Ovary (tissue), 9 donors: Measurements from ENCODE around the gene CCR1. TPM values are rescaled to one million over a fixed set of nuclear protein-coding genes. Genes with fewer than 3 reads are reported as not detected.

ENCODE experiments used
- DNase-seq, 5 donors: peaks; one replicate each; pipeline ENCODE4 v3.0.0-alpha.2; 2019 to 2020
- H3K27ac ChIP-seq, 2 donors: fragments of 200-600 bp; one replicate each; pipeline versions ENCODE4 v1.5.1 to v1.8.0; 2019 to 2022
- H3K27me3 ChIP-seq: fragments of 200-600 bp; one replicate; pipeline ENCODE4 v1.8.0; 2022
- H3K36me3 ChIP-seq: fragments of 200-600 bp; sonication (generic); one replicate; pipeline ENCODE4 v1.5.1; 2019
- H3K4me1 ChIP-seq: one replicate; pipeline ENCODE4 v1.8.1; 2013; ENCODE audit warnings: mild to moderate bottlenecking, moderate library complexity; ENCODE audit not compliant: insufficient read depth
- H3K4me3 ChIP-seq: fragments of 200-600 bp; sonication (generic); one replicate; pipeline ENCODE4 v1.5.1; 2017
- H3K9me3 ChIP-seq, 2 donors: fragments of 200-600 bp in 1 of 2; sonication (generic) in 1 of 2; one replicate each; pipeline versions ENCODE4 v1.5.1 to v1.8.1; 2013 to 2019; ENCODE audit warnings: mild to moderate bottlenecking in 1 of 2, moderate library complexity in 1 of 2
- CTCF ChIP-seq, 3 donors: fragments of 450-650 bp in 2 of 3; fragments of 200-600 bp in 1 of 3; IDR thresholded peaks; one replicate each; pipeline versions ENCODE4 v1.5.1 to v1.8.0; 2016 to 2022; ENCODE audit warnings: antibody characterized with exemption in 3 of 3, mild to moderate bottlenecking in 1 of 3
- EP300 ChIP-seq: sonication (generic); formaldehyde crosslinking; IDR thresholded peaks from one replicate; pipeline ENCODE4 v1.6.1; 2017; ENCODE audit warnings: antibody characterized with exemption
- POLR2A ChIP-seq: fragments of 450-650 bp; IDR thresholded peaks from one replicate; pipeline ENCODE4 v1.6.1; 2017; ENCODE audit warnings: antibody characterized with exemption, mild to moderate bottlenecking, moderate library complexity
- WGBS, 3 donors: extraction: QIAGEN DNeasy Blood & Tissue Kit in 1 of 3; methylation state at CpG; one replicate each; pipeline versions ENCODE4 v1.1.5 to v1.1.7; 2013 to 2017; 5-methylcytosine and 5-hydroxymethylcytosine counted together
- intact Hi-C, 4 donors: fragments of 100-400 bp; cut with DNase I; formaldehyde crosslinking; loops; one replicate each; pipeline versions ENCODE4 v1.11.0 to v1.15.1; 2022 to 2023
- polyA plus RNA-seq, 2 donors: library from polyadenylated mRNA; stranded (reverse); fragments of 200-250 nt in 1 of 2; fragments of 350-450 nt in 1 of 2; fragmentation: Illumina TruSeq in 1 of 2; extraction: RNeasy Lipid Tissue Mini Kit (QIAGEN cat#74804) in 1 of 2; gene quantifications; one replicate each; pipeline ENCODE4 v1.2.3, GENCODE V29; 2013 to 2014
- total RNA-seq, 7 donors: library from RNA; depleted of rRNA in 2 of 7; stranded (reverse); fragments of >200 nt in 2 of 7; fragmentation: NEBNext Ultra II Directional in 3 of 7; extraction: Animal tissue kit (Norgen Biotek cat#: 25700) in 3 of 7; gene quantifications; one replicate each; pipeline versions ENCODE4 v1.1.0 to v1.2.4, GENCODE V29; 2016 to 2023
- donor health status: DM: no; HTN: no; CAD: no; lungs with moderate emphysema.
- donor health status: DM: no; HTN: no; CAD: no.
- donor health status: Bipolar disorder and iron deficiency.
- donor health status: DM: yes; HTN: yes; CAD: no.
- donor health status: DM: no; HTN: no; CAD: no.
- donor health status: DM: yes; HTN: yes; CAD: no.

CCR1 gene
- total and polyA plus RNA-seq, 9 donors = 2.1 to 14.6 (median 3.5) TPM

GRCh38 chr3:46200211-46200610 is 7.9 kb downstream of the CCR1 start:
- 72 to 81% (median 73%) methylated on average over 5 of the region's 5 CpGs for WGBS, 3 donors
- H3K27me3 ChIP-seq = no peaks in the 10 kb centered on the region
- DNase-seq = no peak
- H3K36me3 ChIP-seq = no peaks in the 10 kb centered on the region
- H3K27ac ChIP-seq = no peak overlapping the region
- TF ChIP-seq CTCF (IDR thresholded peaks at IDR 0.05) = no peak
- no peak for TF ChIP-seq EP300
- no peak for TF ChIP-seq POLR2A
- intact Hi-C loops = no loop called here
- H3K4me3 ChIP-seq = no peak overlapping the region
- H3K4me1 ChIP-seq = no peaks in the 10 kb centered on the region
- H3K9me3 ChIP-seq = no peaks in the 10 kb centered on the region

GRCh38 chr3:46196261-46196957 is 11.7 kb downstream of the CCR1 start:
- no peak for TF ChIP-seq POLR2A
- TF ChIP-seq EP300 = no peak
- TF ChIP-seq CTCF (IDR thresholded peaks at IDR 0.05) = no peak
- no peak overlapping the region for H3K4me3 ChIP-seq
- H3K27me3 ChIP-seq = no peaks in the 10 kb centered on the region
- no peak for DNase-seq
- intact Hi-C loops = no loop called here
- no peak overlapping the region for H3K27ac ChIP-seq
- no peaks in the 10 kb centered on the region for H3K4me1 ChIP-seq
- no peaks in the 10 kb centered on the region for H3K36me3 ChIP-seq
- peaks cover 0 to 3% of the 10 kb centered on the region in 2 donors for H3K9me3 ChIP-seq
- 79 to 84% (median 80%) methylated on average over 7 of the region's 7 CpGs for WGBS, 3 donors

- TF ChIP-seq EP300 (no peak), CTCF (IDR thresholded peaks at IDR 0.05) (no peak)
- intact Hi-C loops = no loop called here
- WGBS, 3 donors = 81 to 86% (median 83%) methylated on average over 4 of the region's 4 CpGs
These were observed 13.1 kb downstream of the CCR1 start for GRCh38 chr3:46194868-46195553.

GRCh38 chr3:46193436-46193835 is 14.7 kb downstream of the CCR1 start:
- Histone ChIP-seq H3K9me3 (peaks cover 0 to 3% of the 10 kb centered on the region in 2 donors), H3K4me1 (no peaks in the 10 kb centered on the region), H3K36me3 (no peaks in the 10 kb centered on the region), H3K27me3 (no peaks in the 10 kb centered on the region), H3K27ac (no peak overlapping the region), H3K4me3 (no peak overlapping the region)
- intact Hi-C loops = no loop called here
- no peak for DNase-seq
- TF ChIP-seq EP300 (no peak), POLR2A (no peak), CTCF (IDR thresholded peaks at IDR 0.05) (no peak)
- 78 to 87% (median 86%) methylated on average over 1 of the region's 1 CpG for WGBS, 3 donors

More at GRCh38 chr3:46194868-46195553, 13.1 kb downstream of the CCR1 start:
- no peak overlapping the region for H3K4me3 ChIP-seq
- peaks cover 0 to 3% of the 10 kb centered on the region in 2 donors for H3K9me3 ChIP-seq
- H3K4me1 ChIP-seq = no peaks in the 10 kb centered on the region
- H3K36me3 ChIP-seq = no peaks in the 10 kb centered on the region
- no peak overlapping the region for H3K27ac ChIP-seq
- no peaks in the 10 kb centered on the region for H3K27me3 ChIP-seq
- DNase-seq = no peak
